Kidney (tissue), 14 donors: Measurements from ENCODE around the gene LYRM1. TPM values are rescaled to one million over a fixed set of nuclear protein-coding genes. Genes with fewer than 3 reads are reported as not detected.
A peak's percentile ranks its signal among the peaks of the same experiment; 100 is the strongest.

Experiments used
- DNase-seq, 5 donors: peaks; one replicate each; pipeline ENCODE4 v3.0.0-alpha.2; 2013 to 2020
- FAIRE-seq: peaks from 2 replicates; lab custom pipeline; 2012; peaks lifted over from hg19 to GRCh38; lab: Jason Lieb, UNC
- H3K27ac ChIP-seq, 2 donors: one replicate each; pipeline ENCODE4 v1.7.0; 2013; ENCODE audit warnings: low read depth in 2 of 2, low read length in 2 of 2, inconsistent platforms in 1 of 2
- H3K27me3 ChIP-seq: one replicate; pipeline ENCODE4 v1.7.1; 2013; ENCODE audit warnings: low read length, inconsistent platforms; ENCODE audit not compliant: control insufficient read depth, insufficient read depth
- H3K36me3 ChIP-seq, 3 donors: one replicate each; pipeline versions ENCODE4 v1.7.0 to v1.7.1; 2013; ENCODE audit warnings: low read length in 3 of 3, control low read depth in 1 of 3, inconsistent platforms in 1 of 3; ENCODE audit not compliant: insufficient read depth in 3 of 3, control insufficient read depth in 2 of 3
- H3K4me1 ChIP-seq, 3 donors: one replicate each; pipeline versions ENCODE4 v1.7.0 to v1.7.1; 2013; ENCODE audit warnings: low read length in 3 of 3, inconsistent platforms in 1 of 3, low read depth in 1 of 3; ENCODE audit not compliant: control insufficient read depth in 2 of 3, insufficient read depth in 2 of 3
- H3K4me3 ChIP-seq, 3 donors: one replicate each; pipeline versions ENCODE4 v1.7.0 to v1.8.1; 2013; ENCODE audit warnings: low read length in 3 of 3, control low read depth in 1 of 3, inconsistent platforms in 1 of 3
- H3K9ac ChIP-seq, 3 donors: one replicate each; pipeline versions ENCODE4 v1.7.0 to v1.7.1; 2013; ENCODE audit warnings: low read length in 3 of 3, control low read depth in 1 of 3, inconsistent platforms in 1 of 3
- H3K9me3 ChIP-seq, 3 donors: one replicate each; pipeline versions ENCODE4 v1.7.0 to v1.7.1; 2013; ENCODE audit warnings: low read length in 3 of 3, control low read depth in 1 of 3, inconsistent platforms in 1 of 3; ENCODE audit not compliant: control insufficient read depth in 2 of 3, insufficient read depth in 1 of 3
- CTCF ChIP-seq: IDR thresholded peaks from 3 replicates; pipeline ENCODE4 v1.5.1; 2012; ENCODE audit warnings: mild to moderate bottlenecking, moderate library complexity, borderline replicate concordance; ENCODE audit not compliant: insufficient read depth; ENCODE audit errors: extremely low read depth
- intact Hi-C: fragments of 100-400 bp; cut with DNase I; formaldehyde crosslinking; loops from one replicate; pipeline ENCODE4 v1.11.1; 2022
- polyA plus RNA-seq: library from polyadenylated mRNA; stranded (reverse); fragments of 350-450 nt; fragmentation: Illumina TruSeq; extraction: RNeasy Lipid Tissue Mini Kit (QIAGEN cat#74804); gene quantifications from one replicate; pipeline ENCODE4 v1.2.3, GENCODE V29; 2014; ENCODE audit warnings: low read depth, low replicate concordance; ENCODE audit not compliant: insufficient read depth
- total RNA-seq: library from RNA; stranded (reverse); fragmentation: NEBNext Ultra II Directional; extraction: Animal tissue kit (Norgen Biotek cat#: 25700); gene quantifications from one replicate; pipeline ENCODE4 v1.2.1, GENCODE V29; 2021
- donor health status: control.
- donor health status: control.
- donor health status: control.
- donor health status: control.
- donor health status: control.
- donor health status: DM: yes; HTN: yes; CAD: no.
- donor health status: Normal renal cell carcinoma (clear cell type).

LYRM1 gene
- total and polyA plus RNA-seq, 2 donors from 2014 or later, result 31.7 to 61.5 TPM

GRCh38 chr16:20879175-20880040, 21.2 kb upstream of the LYRM1 start:
- Histone ChIP-seq H3K4me3 (peak overlapping the region in 2 of 3 donors; percentile 2 to 27), H3K36me3 (no peaks in the 10 kb centered on the region), H3K27ac (peak overlapping the region; percentile 10 to 81), H3K27me3 (no peaks in the 10 kb centered on the region), H3K4me1 (peaks cover 5 to 51% (median 13%) of the 10 kb centered on the region in 3 donors), H3K9me3 (no peaks in the 10 kb centered on the region), H3K9ac (no peak overlapping the region)
- intact Hi-C loops, result no loop called here
- DNase-seq (peak in 2 of 5 donors; percentile 23 to 39), FAIRE-seq (no peak)
- TF ChIP-seq CTCF, result no peak

GRCh38 chr16:20880867-20881502, 19.6 kb upstream of the LYRM1 start:
- Histone ChIP-seq H3K36me3 (no peaks in the 10 kb centered on the region), H3K4me1 (peaks cover 6 to 44% (median 15%) of the 10 kb centered on the region in 3 donors), H3K27ac (no peak overlapping the region), H3K9ac (no peak overlapping the region), H3K27me3 (no peaks in the 10 kb centered on the region), H3K4me3 (no peak overlapping the region), H3K9me3 (no peaks in the 10 kb centered on the region)
- no peak for DNase-seq
- no peak for TF ChIP-seq CTCF
- FAIRE-seq, result no peak
- intact Hi-C loops, result no loop called here

- TF ChIP-seq CTCF, result no peak
- no peak for DNase-seq
- Histone ChIP-seq H3K4me1 (peaks cover 6 to 44% (median 15%) of the 10 kb centered on the region in 3 donors), H3K9ac (no peak overlapping the region), H3K36me3 (no peaks in the 10 kb centered on the region), H3K27ac (no peak overlapping the region), H3K4me3 (no peak overlapping the region), H3K9me3 (no peaks in the 10 kb centered on the region), H3K27me3 (no peaks in the 10 kb centered on the region)
- intact Hi-C loops, result no loop called here
- no peak for FAIRE-seq
Observed at GRCh38 chr16:20881503-20881878, 19.1 kb upstream of the LYRM1 start.
